22Rv1 (cell line): ENCODE data around the gene ENAH.
A peak's percentile ranks its signal among the peaks of the same experiment; 100 is the strongest.

ENCODE experiments used
- H3K27ac ChIP-seq: fragments of 450-650 bp; 2 replicates; pipeline ENCODE4 v1.5.1; 2017
- ZFX ChIP-seq: fragments of 450-650 bp; IDR thresholded peaks from 2 replicates; pipeline ENCODE4 v1.6.1; 2017; ENCODE audit warnings: antibody characterized with exemption, borderline replicate concordance
- TF ChIP-seq, protein P1 (sequence below): fragments of 450-650 bp; IDR thresholded peaks from 2 replicates; pipeline ENCODE4 v1.5.1; 2017; ENCODE audit warnings: mild to moderate bottlenecking

The ENAH gene

GRCh38 chr1:225446981-225447615 is 205.8 kb downstream of the ENAH start:
- TF ChIP-seq, protein P1, sequence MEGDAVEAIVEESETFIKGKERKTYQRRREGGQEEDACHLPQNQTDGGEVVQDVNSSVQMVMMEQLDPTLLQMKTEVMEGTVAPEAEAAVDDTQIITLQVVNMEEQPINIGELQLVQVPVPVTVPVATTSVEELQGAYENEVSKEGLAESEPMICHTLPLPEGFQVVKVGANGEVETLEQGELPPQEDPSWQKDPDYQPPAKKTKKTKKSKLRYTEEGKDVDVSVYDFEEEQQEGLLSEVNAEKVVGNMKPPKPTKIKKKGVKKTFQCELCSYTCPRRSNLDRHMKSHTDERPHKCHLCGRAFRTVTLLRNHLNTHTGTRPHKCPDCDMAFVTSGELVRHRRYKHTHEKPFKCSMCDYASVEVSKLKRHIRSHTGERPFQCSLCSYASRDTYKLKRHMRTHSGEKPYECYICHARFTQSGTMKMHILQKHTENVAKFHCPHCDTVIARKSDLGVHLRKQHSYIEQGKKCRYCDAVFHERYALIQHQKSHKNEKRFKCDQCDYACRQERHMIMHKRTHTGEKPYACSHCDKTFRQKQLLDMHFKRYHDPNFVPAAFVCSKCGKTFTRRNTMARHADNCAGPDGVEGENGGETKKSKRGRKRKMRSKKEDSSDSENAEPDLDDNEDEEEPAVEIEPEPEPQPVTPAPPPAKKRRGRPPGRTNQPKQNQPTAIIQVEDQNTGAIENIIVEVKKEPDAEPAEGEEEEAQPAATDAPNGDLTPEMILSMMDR, result no peak
- no peak for TF ChIP-seq ZFX
- no peak overlapping the region for H3K27ac ChIP-seq

- TF ChIP-seq, protein P1, result no peak
- TF ChIP-seq ZFX, result no peak
- peak overlapping the region; percentile 34; the same call in 1 of the 2 replicates for H3K27ac ChIP-seq
Measured at GRCh38 chr1:225446595-225446960, 206.3 kb downstream of the ENAH start.

- peak overlapping the region; percentile 34 for H3K27ac ChIP-seq
Measured at GRCh38 chr1:225445639-225446594, 207.0 kb downstream of the ENAH start.

DNA sequence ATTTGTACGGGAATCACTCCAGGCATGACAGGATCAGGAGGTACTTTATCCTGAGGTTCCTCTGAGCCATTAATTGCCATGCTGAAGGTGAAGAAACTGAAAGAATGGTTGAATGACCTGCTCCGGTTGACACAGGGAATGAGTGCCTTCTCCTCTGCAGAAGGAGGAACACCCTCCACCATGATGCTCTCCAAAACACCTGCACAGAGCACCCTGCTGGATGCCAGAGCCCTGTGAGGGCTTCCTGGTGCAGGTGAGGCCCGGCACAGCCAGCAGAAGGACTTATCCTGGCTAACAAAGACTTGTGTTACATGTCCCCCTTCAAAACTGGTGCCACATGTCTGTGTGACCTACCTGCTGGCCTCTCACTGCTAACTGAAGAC is 210.8 kb downstream of the ENAH start:
- no peak for TF ChIP-seq ZFX
- TF ChIP-seq, protein P1, result no peak
- no peak overlapping the region for H3K27ac ChIP-seq

More at GRCh38 chr1:225445639-225446594, 207.0 kb downstream of the ENAH start:
- TF ChIP-seq ZFX, result no peak
- TF ChIP-seq, protein P1, result no peak

GRCh38 chr1:225441314-225442122 is 211.4 kb downstream of the ENAH start:
- H3K27ac ChIP-seq, result no peak overlapping the region
- TF ChIP-seq ZFX, result no peak
- TF ChIP-seq, protein P1, result peak; percentile 82

DNA sequence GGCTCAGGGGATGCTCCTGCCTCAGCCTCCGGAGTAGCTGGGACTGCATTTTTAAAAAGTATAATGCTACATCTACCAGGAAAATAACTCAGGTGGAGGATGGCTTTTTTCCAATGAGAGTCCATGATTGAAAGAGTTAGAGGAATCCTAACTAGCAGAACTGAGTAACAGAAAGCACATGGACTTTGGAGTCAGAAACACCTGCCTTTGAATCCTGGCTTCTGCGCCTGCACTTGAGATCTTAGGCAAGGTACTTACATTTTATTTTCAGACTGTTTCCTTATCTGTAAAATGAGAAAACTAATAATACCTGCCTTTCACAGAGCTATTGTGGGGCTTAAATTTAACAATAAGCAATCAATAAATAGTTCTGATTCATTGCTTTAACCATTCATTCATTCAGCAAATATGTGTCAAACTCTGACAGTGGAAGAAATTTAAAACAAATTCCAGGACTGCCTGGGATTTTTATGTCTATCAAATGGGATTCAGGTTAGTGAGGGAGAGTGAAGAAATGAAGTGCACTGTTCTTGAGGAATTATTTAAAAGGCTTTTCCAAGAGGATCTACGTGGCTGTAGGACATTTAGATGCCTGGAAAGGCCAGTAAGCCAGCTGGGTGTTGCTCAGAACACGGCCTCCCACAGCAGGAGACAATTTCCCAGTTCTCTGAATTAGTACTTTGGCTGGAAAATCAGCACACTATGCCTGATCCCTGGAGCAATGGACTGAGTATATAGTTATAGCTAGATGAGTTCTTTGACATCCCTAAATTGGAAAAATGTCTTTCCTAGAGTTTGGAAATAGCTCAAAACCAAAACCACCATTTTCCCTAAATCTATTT is 212.3 kb downstream of the ENAH start:
- no peak overlapping the region for H3K27ac ChIP-seq
- TF ChIP-seq, protein P1, result no peak
- TF ChIP-seq ZFX, result no peak
